ENCODE measurements around the gene OR6A2. TPM values are rescaled to one million over a fixed set of nuclear protein-coding genes. Genes with fewer than 3 reads are reported as not detected.

The OR6A2 gene
- total RNA-seq, 1 donor from 2014 or later, result not detected

- no peak for DNase-seq (ENCODE audit: low spot score in 2 of 2)
- TF ChIP-seq CTCF (IDR thresholded peaks at IDR 0.05), result no peak
- H3K36me3 ChIP-seq, result no peaks in the 10 kb centered on the region
- no peaks in the 10 kb centered on the region for H3K9me3 ChIP-seq
- no peaks in the 10 kb centered on the region for H3K4me1 ChIP-seq
- no peak overlapping the region for H3K27ac ChIP-seq
- H3K4me3 ChIP-seq, result peak overlapping the region in 1 of 2 donors; percentile 34
- intact Hi-C loops (cut with DNase I), result no loop called here
- H3K27me3 ChIP-seq, result no peaks in the 10 kb centered on the region
Observed at GRCh38 chr11:6745465-6746015, 53.9 kb downstream of the OR6A2 start.

- Histone ChIP-seq H3K9me3 (no peaks in the 10 kb centered on the region), H3K36me3 (no peaks in the 10 kb centered on the region), H3K4me3 (no peak overlapping the region), H3K27ac (no peak overlapping the region), H3K4me1 (no peaks in the 10 kb centered on the region), H3K27me3 (no peaks in the 10 kb centered on the region)
- DNase-seq (ENCODE audit: low spot score in 2 of 2), result no peak
- no peak for TF ChIP-seq CTCF (IDR thresholded peaks at IDR 0.05)
- intact Hi-C loops (cut with DNase I), result no loop called here
Observed at GRCh38 chr11:6745018-6745417, 54.5 kb downstream of the OR6A2 start.

GRCh38 chr11:6742260-6742659, 57.2 kb downstream of the OR6A2 start:
- intact Hi-C loops (cut with DNase I), result no loop called here
- no peak overlapping the region for H3K27ac ChIP-seq
- no peak for TF ChIP-seq CTCF (IDR thresholded peaks at IDR 0.05)

More at GRCh38 chr11:6742260-6742659, 57.2 kb downstream of the OR6A2 start:
- DNase-seq (ENCODE audit: low spot score in 2 of 2), result no peak
- H3K36me3 ChIP-seq, result no peaks in the 10 kb centered on the region
- H3K4me1 ChIP-seq, result no peaks in the 10 kb centered on the region
- no peak overlapping the region for H3K4me3 ChIP-seq
- H3K27me3 ChIP-seq, result no peaks in the 10 kb centered on the region
- H3K9me3 ChIP-seq, result no peaks in the 10 kb centered on the region

Other genes starting within 250 kb of the OR6A2 start
- gene RRP8, start 196.1 kb downstream of the OR6A2 start, total RNA-seq, result 9.2 TPM
- gene ILK, start 195.9 kb downstream of the OR6A2 start, total RNA-seq, result 183 TPM
- gene TAF10, start 187.5 kb downstream of the OR6A2 start, total RNA-seq, result 76.0 TPM
- gene TPP1, start 180.3 kb downstream of the OR6A2 start, total RNA-seq, result 96.7 TPM
- 58.0 TPM for gene DCHS1, start 143.9 kb downstream of the OR6A2 start, total RNA-seq
- 12.9 TPM for gene MRPL17, start 116.3 kb downstream of the OR6A2 start, total RNA-seq
- 0.43 TPM for gene OR2AG2, start 27.7 kb downstream of the OR6A2 start, total RNA-seq
- gene OR2AG1, start 16.7 kb downstream of the OR6A2 start, total RNA-seq, result not detected
- not detected for gene OR10A5, start 46.0 kb upstream of the OR6A2 start, total RNA-seq
- not detected for gene OR10A2, start 63.4 kb upstream of the OR6A2 start, total RNA-seq
- gene OR10A4, start 76.9 kb upstream of the OR6A2 start, total RNA-seq, result not detected
- gene OR2D2, start 92.8 kb upstream of the OR6A2 start, total RNA-seq, result not detected
- not detected for gene OR2D3, start 121.3 kb upstream of the OR6A2 start, total RNA-seq
- gene ZNF215, start 126.7 kb upstream of the OR6A2 start, total RNA-seq, result not detected
- gene ZNF214, start 220.7 kb upstream of the OR6A2 start, total RNA-seq, result not detected
- gene NLRP14, start 220.8 kb upstream of the OR6A2 start, total RNA-seq, result not detected